Bronchial epithelial cell (primary cell): ENCODE data around the gene THSD4. TPM values are rescaled to one million over a fixed set of nuclear protein-coding genes. Genes with fewer than 3 reads are reported as not detected.
A peak's percentile ranks its signal among the peaks of the same experiment; 100 is the strongest.

Experiments
- DNase-seq: peaks from one replicate; pipeline ENCODE4 v3.0.0-alpha.2; 2010; ENCODE audit warnings: low read depth
- FAIRE-seq: peaks from 2 replicates; lab custom pipeline; 2011; peaks lifted over from hg19 to GRCh38; lab: Jason Lieb, UNC
- H3K27me3 ChIP-seq: 2 replicates; pipeline ENCODE4 v1.5.1; 2011; ENCODE audit warnings: low read length; ENCODE audit not compliant: control insufficient read depth, insufficient read depth
- H3K36me3 ChIP-seq: 2 replicates; pipeline ENCODE4 v1.5.1; 2011; ENCODE audit warnings: low read length; ENCODE audit not compliant: control insufficient read depth, insufficient read depth
- H3K4me3 ChIP-seq: 2 replicates; pipeline ENCODE4 v1.5.1; 2011; ENCODE audit warnings: mild to moderate bottlenecking, low read depth, low read length, control low read depth
- total RNA-seq: library from RNA; depleted of rRNA; stranded (reverse); fragments of >200 nt; gene quantifications from 2 replicates; pipeline ENCODE4 v1.2.1, GENCODE V29; 2014
- TF ChIP-seq, protein P1 (sequence below): IDR thresholded peaks from 2 replicates; pipeline ENCODE4 v1.5.1; 2011; ENCODE audit warnings: mild to moderate bottlenecking, moderate library complexity, low read length, control low read depth, inconsistent platforms; ENCODE audit not compliant: insufficient read depth, severe bottlenecking

The THSD4 gene
- total RNA-seq, 1 donor from 2014 or later = 14.5 TPM

- no peak for FAIRE-seq
- Histone ChIP-seq H3K27me3 (no peaks in the 10 kb centered on the region), H3K36me3 (peaks cover 2% of the 10 kb centered on the region), H3K4me3 (no peak overlapping the region)
- no peak for DNase-seq
- TF ChIP-seq, protein P1, sequence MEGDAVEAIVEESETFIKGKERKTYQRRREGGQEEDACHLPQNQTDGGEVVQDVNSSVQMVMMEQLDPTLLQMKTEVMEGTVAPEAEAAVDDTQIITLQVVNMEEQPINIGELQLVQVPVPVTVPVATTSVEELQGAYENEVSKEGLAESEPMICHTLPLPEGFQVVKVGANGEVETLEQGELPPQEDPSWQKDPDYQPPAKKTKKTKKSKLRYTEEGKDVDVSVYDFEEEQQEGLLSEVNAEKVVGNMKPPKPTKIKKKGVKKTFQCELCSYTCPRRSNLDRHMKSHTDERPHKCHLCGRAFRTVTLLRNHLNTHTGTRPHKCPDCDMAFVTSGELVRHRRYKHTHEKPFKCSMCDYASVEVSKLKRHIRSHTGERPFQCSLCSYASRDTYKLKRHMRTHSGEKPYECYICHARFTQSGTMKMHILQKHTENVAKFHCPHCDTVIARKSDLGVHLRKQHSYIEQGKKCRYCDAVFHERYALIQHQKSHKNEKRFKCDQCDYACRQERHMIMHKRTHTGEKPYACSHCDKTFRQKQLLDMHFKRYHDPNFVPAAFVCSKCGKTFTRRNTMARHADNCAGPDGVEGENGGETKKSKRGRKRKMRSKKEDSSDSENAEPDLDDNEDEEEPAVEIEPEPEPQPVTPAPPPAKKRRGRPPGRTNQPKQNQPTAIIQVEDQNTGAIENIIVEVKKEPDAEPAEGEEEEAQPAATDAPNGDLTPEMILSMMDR = no peak
These were observed 315.5 kb downstream of the THSD4 start for GRCh38 chr15:71430782-71431181.

DNA sequence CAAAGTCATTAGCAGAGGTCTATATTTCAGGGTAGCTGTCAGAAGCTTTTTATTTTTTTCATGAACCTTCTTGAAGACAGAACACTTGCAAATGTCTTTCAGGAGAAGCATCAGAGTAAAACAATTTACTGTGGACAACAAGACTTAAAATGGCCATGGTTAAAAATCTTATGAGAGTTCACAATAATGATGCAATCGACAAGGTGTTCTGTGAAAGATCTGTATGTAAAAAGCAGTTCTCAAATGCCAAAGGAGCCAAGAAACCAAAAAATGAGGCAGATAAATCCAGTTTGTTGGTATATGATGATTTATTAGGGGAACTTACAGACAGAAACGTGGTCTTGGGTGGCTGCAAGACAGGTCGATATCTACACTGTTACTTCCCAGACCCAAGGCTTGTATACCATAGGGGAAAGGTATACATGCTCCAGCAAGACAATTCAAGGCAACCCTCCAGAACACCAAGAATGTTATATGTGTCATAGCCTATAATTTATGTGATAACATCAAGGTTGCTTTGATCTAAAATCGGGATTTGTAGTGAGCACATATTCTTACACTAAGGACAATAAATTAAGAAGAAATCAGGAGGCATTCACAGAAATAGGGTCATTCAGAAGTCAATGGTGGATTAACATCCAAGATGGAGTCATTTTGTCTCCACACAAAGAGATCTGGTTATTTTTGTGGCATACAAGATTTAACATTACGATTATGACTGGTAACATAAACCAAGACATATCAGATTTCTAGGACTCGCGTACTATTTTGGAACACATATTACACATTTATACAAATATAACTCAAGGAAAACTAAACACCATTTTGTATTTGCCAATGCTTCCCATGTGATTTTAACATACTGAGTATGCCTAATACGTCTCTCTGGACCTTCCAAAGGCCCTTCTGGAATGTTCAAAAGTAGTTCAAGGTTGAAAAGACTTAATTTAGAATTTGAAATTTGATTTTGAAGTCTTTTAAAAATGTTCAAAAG is 316.4 kb downstream of the THSD4 start:
- Histone ChIP-seq H3K27me3 (no peaks in the 10 kb centered on the region), H3K36me3 (peaks cover 2% of the 10 kb centered on the region), H3K4me3 (no peak overlapping the region)
- FAIRE-seq (no peak), DNase-seq (no peak)
- TF ChIP-seq, protein P1 = no peak

DNA sequence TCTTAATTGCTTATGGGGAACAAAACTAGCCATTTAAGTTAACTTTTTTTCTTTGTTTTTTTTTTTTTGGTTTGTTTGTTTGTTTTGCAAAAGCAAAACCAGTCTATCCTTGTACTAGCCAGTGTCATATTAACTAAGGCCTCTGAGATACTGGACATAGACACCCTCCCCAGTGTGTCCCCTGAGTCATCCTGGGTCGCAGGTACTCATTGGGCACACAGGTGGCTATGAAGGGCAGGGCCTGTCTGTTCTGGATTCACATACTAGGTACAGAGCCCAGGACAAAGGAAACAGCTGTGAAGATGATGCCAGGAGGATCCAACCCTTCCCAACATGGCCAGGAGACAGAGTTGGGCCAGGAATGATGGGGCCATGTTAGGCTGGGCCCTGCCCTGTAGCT is 318.1 kb downstream of the THSD4 start:
- H3K27me3 ChIP-seq = no peaks in the 10 kb centered on the region
- FAIRE-seq (no peak), DNase-seq (no peak)
- H3K4me3 ChIP-seq = no peak overlapping the region
- peaks cover 2% of the 10 kb centered on the region for H3K36me3 ChIP-seq
- TF ChIP-seq, protein P1 = no peak

DNA sequence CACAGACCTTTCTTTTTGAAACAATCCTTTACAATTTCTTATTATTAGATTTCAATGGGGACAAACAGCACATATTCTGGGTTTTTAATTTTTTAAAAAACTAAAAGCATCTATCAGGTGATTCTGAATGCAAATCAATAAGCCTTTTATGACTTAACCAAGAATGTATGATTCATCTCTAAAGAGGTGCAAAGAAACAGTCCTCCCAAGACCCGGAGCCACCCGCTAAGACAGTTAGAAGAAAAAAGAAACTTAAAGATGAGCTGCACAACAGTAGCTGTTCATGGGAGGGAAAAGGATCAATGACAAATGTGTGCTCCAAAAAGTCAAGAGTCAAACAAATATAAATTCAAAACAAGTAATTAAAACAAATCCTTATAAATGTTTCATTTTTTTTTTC is 319.5 kb downstream of the THSD4 start:
- Histone ChIP-seq H3K36me3 (peaks cover 2% of the 10 kb centered on the region), H3K4me3 (no peak overlapping the region), H3K27me3 (no peaks in the 10 kb centered on the region)
- DNase-seq (no peak), FAIRE-seq (no peak)
- TF ChIP-seq, protein P1 = no peak

DNA sequence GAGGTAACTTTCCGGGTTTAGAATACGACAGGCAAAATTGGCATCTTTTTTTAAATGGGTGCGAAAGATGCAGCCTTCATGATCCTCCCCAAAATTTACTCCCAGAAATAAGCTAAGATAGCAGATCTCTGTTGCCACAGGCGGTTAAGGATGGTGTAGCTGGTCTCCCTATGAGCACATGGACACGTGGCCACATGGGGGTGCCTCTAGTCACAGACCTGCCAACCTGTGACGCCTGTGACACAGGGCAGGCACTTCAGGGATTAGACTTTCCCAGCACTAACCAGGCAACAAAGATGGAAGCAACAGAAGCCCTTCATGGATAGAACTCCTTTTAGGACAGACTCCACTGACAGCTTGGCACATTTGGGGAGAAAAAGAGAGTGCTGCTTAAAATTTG is 320.3 kb downstream of the THSD4 start:
- TF ChIP-seq, protein P1 = no peak
- H3K27me3 ChIP-seq = no peaks in the 10 kb centered on the region
- FAIRE-seq = peak; percentile 52
- H3K4me3 ChIP-seq = no peak overlapping the region
- peaks cover 2% of the 10 kb centered on the region for H3K36me3 ChIP-seq
- no peak for DNase-seq
